MM.1S (cell line): ENCODE data around the gene IL2RA.
"Not testable (repeated sequence)": the region's sequence is repeated elsewhere in the genome, so short reads cannot be mapped to it uniquely, and the experiment has no call there.

Experiments used
- DNase-seq: peaks from one replicate; pipeline ENCODE4 v3.0.0-alpha.2; 2015
- H2AFZ ChIP-seq: fragments of 300-600 bp; sonication (generic); 2 replicates; pipeline ENCODE4 v1.6.0; 2016; ENCODE audit warnings: antibody characterized with exemption, low read length
- H3F3A ChIP-seq: fragments of 300-600 bp; sonication (generic); 2 replicates; pipeline ENCODE4 v1.6.1; 2016; ENCODE audit warnings: mild to moderate bottlenecking, antibody characterized with exemption, low read length, moderate library complexity, mixed read lengths; ENCODE audit not compliant: insufficient read depth
- H3K27ac ChIP-seq: fragments of 300-600 bp; sonication (generic); 2 replicates; pipeline ENCODE4 v1.5.1; 2016; ENCODE audit warnings: mild to moderate bottlenecking, low read length
- H3K27me3 ChIP-seq: fragments of 300-600 bp; sonication (generic); replicated peaks from 2 replicates; pipeline ENCODE4 v1.6.0; 2016; ENCODE audit warnings: low read length; ENCODE audit not compliant: insufficient read depth
- H3K36me3 ChIP-seq: fragments of 300-600 bp; sonication (generic); replicated peaks from 2 replicates; pipeline ENCODE4 v1.6.1; 2016; ENCODE audit warnings: mild to moderate bottlenecking, low read length, mixed read lengths; ENCODE audit not compliant: insufficient read depth
- H3K4me1 ChIP-seq: fragments of 300-600 bp; sonication (generic); 2 replicates; pipeline ENCODE4 v1.6.1; 2016; ENCODE audit warnings: low read length, mixed read lengths
- H3K4me2 ChIP-seq: fragments of 300-600 bp; sonication (generic); 2 replicates; pipeline ENCODE4 v1.6.0; 2016; ENCODE audit warnings: low read depth, low read length
- H3K4me3 ChIP-seq: fragments of 300-600 bp; sonication (generic); 2 replicates; pipeline ENCODE4 v1.5.1; 2016; ENCODE audit warnings: low read length, mixed read lengths
- H3K79me2 ChIP-seq: fragments of 300-600 bp; sonication (generic); 2 replicates; pipeline ENCODE4 v1.6.1; 2016; ENCODE audit warnings: mixed run types, low read length, mixed read lengths
- H3K9ac ChIP-seq: fragments of 300-600 bp; sonication (generic); 2 replicates; pipeline ENCODE4 v1.6.1; 2016; ENCODE audit warnings: low read length, mixed read lengths
- H3K9me2 ChIP-seq: fragments of 300-600 bp; sonication (generic); replicated peaks from 2 replicates; pipeline ENCODE4 v1.6.1; 2016; ENCODE audit warnings: mild to moderate bottlenecking, low read length, mixed read lengths; ENCODE audit not compliant: insufficient read depth
- H3K9me3 ChIP-seq: fragments of 300-600 bp; sonication (generic); replicated peaks from 2 replicates; pipeline ENCODE4 v1.6.1; 2016; ENCODE audit warnings: mild to moderate bottlenecking, low read length, mixed read lengths; ENCODE audit not compliant: insufficient read depth
- H4K20me1 ChIP-seq: fragments of 300-600 bp; sonication (generic); 2 replicates; pipeline ENCODE4 v1.6.1; 2016; ENCODE audit warnings: mild to moderate bottlenecking, low read length, moderate library complexity, mixed read lengths; ENCODE audit not compliant: insufficient read depth
- EZH2 ChIP-seq: fragments of 300-600 bp; sonication (generic); optimal IDR thresholded peaks from 2 replicates; pipeline ENCODE3; 2017; ENCODE audit warnings: low read depth, mild to moderate bottlenecking, antibody characterized with exemption, low read length, mixed read lengths
- EZH2phosphoT487 ChIP-seq: fragments of 300-600 bp; sonication (generic); IDR thresholded peaks from 2 replicates; pipeline ENCODE4 v1.6.1; 2018; ENCODE audit warnings: antibody characterized with exemption, low read length
- TF ChIP-seq, protein P1 (sequence below): fragments of 300-600 bp; sonication (generic); IDR thresholded peaks from 2 replicates; pipeline ENCODE4 v1.5.1; 2016; ENCODE audit warnings: antibody characterized with exemption, low read length, mixed read lengths

Gene IL2RA

DNA sequence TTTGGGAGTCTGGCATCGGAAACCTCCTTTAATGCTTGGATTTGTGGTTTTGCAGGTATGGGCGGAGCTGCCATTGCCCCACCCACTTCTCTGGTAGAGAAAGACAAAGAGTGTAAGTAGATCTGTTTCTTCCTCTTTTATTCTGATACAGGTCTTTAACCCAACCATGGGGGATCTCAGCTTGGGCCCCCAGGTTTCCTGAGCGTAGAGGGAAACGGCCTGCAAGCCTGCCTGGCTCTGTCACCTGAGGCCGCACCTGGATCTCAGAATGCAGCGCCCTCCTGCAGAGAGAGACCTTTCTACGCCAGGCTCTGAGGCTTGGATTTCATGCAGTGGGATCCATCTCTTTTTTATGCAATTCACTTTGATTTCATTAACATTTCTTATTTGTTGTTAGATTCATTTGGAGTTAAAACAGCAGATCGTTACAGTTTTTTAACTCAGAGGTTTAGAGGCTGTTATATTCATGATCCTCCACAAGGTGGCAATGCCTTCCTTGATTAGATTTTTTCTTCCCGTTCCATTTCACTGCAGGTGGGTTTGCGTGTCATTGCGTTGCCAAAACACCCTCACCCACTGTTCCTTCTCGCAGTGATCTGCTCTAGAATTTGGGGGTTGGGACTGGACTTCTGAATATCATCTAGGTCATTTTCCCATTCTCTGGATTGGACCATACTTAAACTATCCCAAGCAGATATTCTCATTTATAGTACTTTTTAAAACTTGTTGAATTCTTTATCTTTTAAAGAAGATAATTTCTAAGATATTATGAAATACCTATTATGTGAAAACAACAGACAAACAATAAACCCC lies 46.7 kb upstream of the IL2RA start:
- no peak overlapping the region for H2AFZ ChIP-seq
- no peaks in the 10 kb centered on the region for H3K9me2 ChIP-seq
- H3K27me3 ChIP-seq: no peaks in the 10 kb centered on the region
- H3K4me1 ChIP-seq: 0 out of 2 replicates have a peak, but pooled peaks cover 3% of the 10 kb centered on the region
- no peak overlapping the region for H3K4me2 ChIP-seq
- H3K27ac ChIP-seq: no peak overlapping the region
- H3K79me2 ChIP-seq: peaks cover 35% of the 10 kb centered on the region
- H3K9ac ChIP-seq: no peak overlapping the region
- H3K4me3 ChIP-seq: no peak overlapping the region
- H4K20me1 ChIP-seq: 0 out of 2 replicates have a peak, but pooled peaks cover 4% of the 10 kb centered on the region
- no peaks in the 10 kb centered on the region for H3K9me3 ChIP-seq
- peak; percentile 35 for DNase-seq
- H3K36me3 ChIP-seq: peaks cover 15% of the 10 kb centered on the region
- TF ChIP-seq EZH2 (no peak), EZH2phosphoT487 (no peak)
- TF ChIP-seq, protein P1, sequence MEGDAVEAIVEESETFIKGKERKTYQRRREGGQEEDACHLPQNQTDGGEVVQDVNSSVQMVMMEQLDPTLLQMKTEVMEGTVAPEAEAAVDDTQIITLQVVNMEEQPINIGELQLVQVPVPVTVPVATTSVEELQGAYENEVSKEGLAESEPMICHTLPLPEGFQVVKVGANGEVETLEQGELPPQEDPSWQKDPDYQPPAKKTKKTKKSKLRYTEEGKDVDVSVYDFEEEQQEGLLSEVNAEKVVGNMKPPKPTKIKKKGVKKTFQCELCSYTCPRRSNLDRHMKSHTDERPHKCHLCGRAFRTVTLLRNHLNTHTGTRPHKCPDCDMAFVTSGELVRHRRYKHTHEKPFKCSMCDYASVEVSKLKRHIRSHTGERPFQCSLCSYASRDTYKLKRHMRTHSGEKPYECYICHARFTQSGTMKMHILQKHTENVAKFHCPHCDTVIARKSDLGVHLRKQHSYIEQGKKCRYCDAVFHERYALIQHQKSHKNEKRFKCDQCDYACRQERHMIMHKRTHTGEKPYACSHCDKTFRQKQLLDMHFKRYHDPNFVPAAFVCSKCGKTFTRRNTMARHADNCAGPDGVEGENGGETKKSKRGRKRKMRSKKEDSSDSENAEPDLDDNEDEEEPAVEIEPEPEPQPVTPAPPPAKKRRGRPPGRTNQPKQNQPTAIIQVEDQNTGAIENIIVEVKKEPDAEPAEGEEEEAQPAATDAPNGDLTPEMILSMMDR: peak; percentile 69
- no peaks in the 10 kb centered on the region for H3F3A ChIP-seq

DNA sequence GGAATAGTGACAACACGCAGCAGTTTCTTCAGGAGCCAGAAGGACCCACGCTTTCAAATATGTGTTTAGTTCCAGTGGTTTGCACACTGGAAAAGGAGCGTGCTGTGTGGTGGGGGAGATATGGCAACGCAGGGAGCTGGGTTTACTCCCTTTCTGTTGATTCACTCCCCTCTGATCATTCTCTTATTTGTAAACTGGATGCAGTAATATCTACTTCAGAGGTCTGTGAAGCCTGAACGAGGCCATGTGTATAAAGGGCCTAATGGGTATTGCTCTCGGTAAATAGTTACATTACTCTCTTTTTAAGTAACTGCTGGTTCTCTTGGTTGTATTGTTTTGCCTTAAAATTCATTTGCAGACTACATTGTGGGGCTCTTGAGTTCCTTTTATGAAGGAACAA lies 45.9 kb upstream of the IL2RA start:
- no peaks in the 10 kb centered on the region for H3K27me3 ChIP-seq
- DNase-seq: no peak
- H3K9me3 ChIP-seq: no peaks in the 10 kb centered on the region
- no peak overlapping the region for H3K27ac ChIP-seq
- H3K4me1 ChIP-seq: 0 out of 2 replicates have a peak, but pooled peaks cover 3% of the 10 kb centered on the region
- no peak overlapping the region for H3K9ac ChIP-seq
- no peak overlapping the region for H2AFZ ChIP-seq
- peaks cover 18% of the 10 kb centered on the region for H3K36me3 ChIP-seq
- H3K4me2 ChIP-seq: no peak overlapping the region
- no peak overlapping the region for H3K4me3 ChIP-seq
- 0 out of 2 replicates have a peak, but pooled peaks cover 4% of the 10 kb centered on the region for H4K20me1 ChIP-seq
- no peaks in the 10 kb centered on the region for H3K9me2 ChIP-seq
- TF ChIP-seq EZH2 (no peak), EZH2phosphoT487 (no peak)
- TF ChIP-seq, protein P1: no peak
- peaks cover 43% of the 10 kb centered on the region for H3K79me2 ChIP-seq
- H3F3A ChIP-seq: no peaks in the 10 kb centered on the region

DNA sequence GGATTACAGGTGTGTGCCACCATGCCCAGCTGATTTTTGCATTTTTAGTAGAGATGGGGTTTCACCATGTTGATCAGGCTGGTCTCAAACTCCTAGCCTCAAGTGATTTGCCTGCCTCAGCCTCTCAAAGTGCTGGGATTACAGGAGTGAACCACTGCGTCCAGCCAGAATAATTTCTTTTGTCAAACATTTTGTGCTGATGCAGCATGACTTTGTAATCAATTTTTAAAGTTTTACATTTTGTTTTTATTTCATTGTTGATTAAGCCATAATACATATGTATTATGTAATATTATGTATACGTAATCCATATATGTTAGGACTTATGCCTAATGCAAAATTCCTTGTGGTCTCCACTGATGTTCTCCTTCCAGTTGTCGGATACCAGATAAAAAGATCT lies 45.4 kb upstream of the IL2RA start:
- DNase-seq, H3K27ac ChIP-seq, H3K9me3 ChIP-seq, H2AFZ ChIP-seq, H4K20me1 ChIP-seq, H3K27me3 ChIP-seq, H3F3A ChIP-seq, H3K4me2 ChIP-seq, H3K4me1 ChIP-seq, H3K9ac ChIP-seq, H3K4me3 ChIP-seq, H3K9me2 ChIP-seq: not testable (repeated sequence)
- Histone ChIP-seq H3K36me3 (peaks cover 18% of the 10 kb centered on the region), H3K79me2 (peaks cover 48% of the 10 kb centered on the region)

DNA sequence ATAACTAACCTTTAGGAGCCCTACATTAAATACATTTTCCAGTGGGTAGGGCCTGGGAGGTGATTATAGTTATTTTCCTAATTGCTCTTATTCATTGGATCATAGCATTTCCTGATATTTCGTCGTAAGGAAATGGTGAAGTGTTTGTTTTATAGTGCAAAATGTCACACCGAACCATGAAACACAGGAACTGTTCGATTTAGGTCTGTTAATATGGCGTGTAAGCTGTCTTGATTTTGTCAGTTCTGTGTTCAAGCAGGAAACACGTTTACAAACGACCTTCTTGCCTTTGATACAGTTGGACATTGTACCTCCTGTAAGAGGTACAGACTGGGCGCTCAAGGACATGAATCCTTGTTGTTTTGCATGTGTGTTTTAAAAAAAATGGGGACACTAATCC lies 41.4 kb upstream of the IL2RA start:
- Histone ChIP-seq H3K27me3 (no peaks in the 10 kb centered on the region), H3K36me3 (peaks cover 5% of the 10 kb centered on the region), H3K9ac (no peak overlapping the region), H4K20me1 (no peaks in the 10 kb centered on the region), H3K4me3 (no peak overlapping the region), H3F3A (no peaks in the 10 kb centered on the region), H3K9me3 (no peaks in the 10 kb centered on the region), H3K9me2 (no peaks in the 10 kb centered on the region), H3K4me2 (no peak overlapping the region), H3K4me1 (0 out of 2 replicates have a peak, but pooled peaks cover 3% of the 10 kb centered on the region), H2AFZ (no peak overlapping the region), H3K27ac (no peak overlapping the region), H3K79me2 (peaks cover 60% of the 10 kb centered on the region)
- no peak for TF ChIP-seq EZH2
- TF ChIP-seq, protein P1: no peak
- no peak for TF ChIP-seq EZH2phosphoT487
- no peak for DNase-seq
